CD14-positive monocyte (primary cell): ENCODE measurements around the gene AOX1. TPM values are rescaled to one million over a fixed set of nuclear protein-coding genes. Genes with fewer than 3 reads are reported as not detected.
"Not testable (repeated sequence)": the region's sequence is repeated elsewhere in the genome, so short reads cannot be mapped to it uniquely, and the experiment has no call there.

Experiments
- DNase-seq, 3 donors: peaks; one replicate each; pipeline ENCODE4 v3.0.0-alpha.2; 2011 to 2022
- H2AFZ ChIP-seq: 2 replicates; pipeline ENCODE4 v1.6.0; 2012; ENCODE audit warnings: mild to moderate bottlenecking, low read depth, low read length, inconsistent platforms; ENCODE audit not compliant: insufficient read depth, poor library complexity, severe bottlenecking
- H3K27ac ChIP-seq, 2 donors: 1 replicate in 1 of 2; 2 replicates in 1 of 2; pipeline ENCODE4 v1.5.1; 2012 to 2013; ENCODE audit warnings: low read length in 2 of 2, control low read depth in 1 of 2, inconsistent platforms in 1 of 2, low read depth in 1 of 2, mild to moderate bottlenecking in 1 of 2
- H3K27me3 ChIP-seq, 2 donors: one replicate each; pipeline versions ENCODE4 v1.6.0 to v1.6.1; 2011 to 2013; ENCODE audit warnings: low read length in 2 of 2; ENCODE audit not compliant: control insufficient read depth in 2 of 2, insufficient read depth in 2 of 2
- H3K36me3 ChIP-seq, 2 donors: replicated peaks in 1 of 2; 1 replicate in 1 of 2; 2 replicates in 1 of 2; pipeline versions ENCODE4 v1.5.1 to v1.6.1; 2012 to 2013; ENCODE audit warnings: low read length in 2 of 2, control low read depth in 1 of 2, inconsistent platforms in 1 of 2, mild to moderate bottlenecking in 1 of 2; ENCODE audit not compliant: insufficient read depth in 2 of 2, control insufficient read depth in 1 of 2
- H3K4me1 ChIP-seq, 2 donors: 1 replicate in 1 of 2; 2 replicates in 1 of 2; pipeline versions ENCODE4 v1.5.1 to v1.6.1; 2012 to 2013; ENCODE audit warnings: low read length in 2 of 2, control low read depth in 1 of 2, inconsistent platforms in 1 of 2, mild to moderate bottlenecking in 1 of 2, moderate library complexity in 1 of 2; ENCODE audit not compliant: insufficient read depth in 2 of 2, control insufficient read depth in 1 of 2
- H3K4me2 ChIP-seq: replicated peaks from 2 replicates; pipeline ENCODE3; 2012; ENCODE audit warnings: low read length, moderate library complexity, mild to moderate bottlenecking; ENCODE audit not compliant: poor library complexity, severe bottlenecking; ENCODE audit errors: extremely low read depth
- H3K4me3 ChIP-seq, 3 experiments: fragments of 200-600 bp in 1 of 3; sonication (generic) in 1 of 3; replicated peaks in 1 of 3; 1 replicate in 2 of 3; 2 replicates in 1 of 3; pipeline ENCODE4 v1.5.1; 2011 to 2013; ENCODE audit warnings: low read length in 3 of 3, mild to moderate bottlenecking in 3 of 3, control low read depth in 2 of 3, low read depth in 2 of 3, inconsistent platforms in 1 of 3, moderate library complexity in 1 of 3
- H3K79me2 ChIP-seq: 2 replicates; pipeline ENCODE4 v1.6.0; 2012; ENCODE audit warnings: mild to moderate bottlenecking, control low read depth, inconsistent platforms, low read length, moderate library complexity; ENCODE audit not compliant: insufficient read depth
- H3K9ac ChIP-seq: 2 replicates; pipeline ENCODE4 v1.6.0; 2017; ENCODE audit warnings: low read length, mild to moderate bottlenecking; ENCODE audit not compliant: insufficient read depth, poor library complexity, severe bottlenecking
- H3K9me3 ChIP-seq, 2 donors: replicated peaks in 1 of 2; 1 replicate in 1 of 2; 2 replicates in 1 of 2; pipeline versions ENCODE4 v1.5.1 to v1.6.1; 2012 to 2013; ENCODE audit warnings: low read length in 2 of 2, control low read depth in 1 of 2; ENCODE audit not compliant: control insufficient read depth in 1 of 2, insufficient read depth in 1 of 2
- H4K20me1 ChIP-seq: 2 replicates; pipeline ENCODE4 v1.6.0; 2012; ENCODE audit warnings: mild to moderate bottlenecking, low read length, control low read depth, moderate library complexity; ENCODE audit not compliant: insufficient read depth
- H3K27ac Mint-ChIP-seq, 7 donors: one replicate each; pipeline ENCODE4 v1.8.0; 2020; ENCODE audit warnings: mild to moderate bottlenecking in 7 of 7, mixed read lengths in 7 of 7, moderate library complexity in 6 of 7, inconsistent platforms in 2 of 7
- H3K27me3 Mint-ChIP-seq, 3 donors: one replicate each; pipeline ENCODE4 v1.8.0; 2021 to 2022; ENCODE audit warnings: low read depth in 3 of 3, mild to moderate bottlenecking in 3 of 3, mixed read lengths in 3 of 3, moderate library complexity in 3 of 3, inconsistent platforms in 1 of 3
- H3K36me3 Mint-ChIP-seq, 2 donors: one replicate each; pipeline ENCODE4 v1.8.0; 2020; ENCODE audit warnings: mixed read lengths in 2 of 2, inconsistent platforms in 1 of 2, mild to moderate bottlenecking in 1 of 2
- H3K4me1 Mint-ChIP-seq: one replicate; pipeline ENCODE4 v1.8.0; 2020; ENCODE audit warnings: mild to moderate bottlenecking, mixed read lengths
- H3K4me3 Mint-ChIP-seq, 2 donors: one replicate each; pipeline ENCODE4 v1.8.0; 2020; ENCODE audit warnings: mild to moderate bottlenecking in 2 of 2, mixed read lengths in 2 of 2, moderate library complexity in 1 of 2
- H3K9me3 Mint-ChIP-seq, 7 donors: one replicate each; pipeline ENCODE4 v1.8.0; 2020 to 2022; ENCODE audit warnings: mixed read lengths in 7 of 7, mild to moderate bottlenecking in 6 of 7, moderate library complexity in 6 of 7, inconsistent platforms in 2 of 7
- CTCF ChIP-seq: fragments of 200-600 bp; IDR thresholded peaks from one replicate; pipeline ENCODE4 v1.8.0; 2022; ENCODE audit warnings: antibody characterized with exemption, mild to moderate bottlenecking
- WGBS: methylation state at CpG from one replicate; pipeline ENCODE4 v1.1.5; 2013; ENCODE audit warnings: missing lambda C conversion rate; ENCODE audit not compliant: insufficient coverage; 5-methylcytosine and 5-hydroxymethylcytosine counted together
- intact Hi-C, 2 donors: fragments of 100-400 bp; cut with micrococcal nuclease; formaldehyde crosslinking; loops; one replicate each; pipeline versions ENCODE4 v1.15.0 to v1.15.1; 2023
- polyA plus RNA-seq, 3 donors: library from polyadenylated mRNA; depleted of rRNA in 1 of 3; unstranded in 2 of 3; stranded (reverse) in 1 of 3; fragments of 300-500 nt in 2 of 3; fragments of >200 nt in 1 of 3; fragmentation: Illumina TruSeq in 2 of 3; gene quantifications; 1 replicate in 2 of 3; 2 replicates in 1 of 3; pipeline ENCODE4 v1.2.3, GENCODE V29; 2012 to 2021

AOX1 gene
- polyA plus RNA-seq, 3 donors: 0.16 TPM; not detected in 2

- H2AFZ ChIP-seq: no peak overlapping the region
- H3K9me3 ChIP-seq: no peaks in the 10 kb centered on the region
- H3K4me1 ChIP-seq: peaks cover 7 to 12% of the 10 kb centered on the region in 2 donors
- H3K27me3 Mint-ChIP-seq: peaks cover 0 to 3% (median 0%) of the 10 kb centered on the region in 3 donors
- H3K79me2 ChIP-seq: no peaks in the 10 kb centered on the region
- no peak overlapping the region for H3K27ac ChIP-seq
- WGBS: 0% methylated on average over 1 of the region's 3 CpGs
- no peak overlapping the region for H3K27ac Mint-ChIP-seq
- intact Hi-C loops: no loop called here
- H4K20me1 ChIP-seq: no peaks in the 10 kb centered on the region
- peaks cover 0 to 2% of the 10 kb centered on the region in 2 donors for H3K36me3 Mint-ChIP-seq
- H3K27me3 ChIP-seq: no peaks in the 10 kb centered on the region
- no peak overlapping the region for H3K4me3 ChIP-seq
- no peak overlapping the region for H3K4me2 ChIP-seq
- peaks cover 14% of the 10 kb centered on the region for H3K4me1 Mint-ChIP-seq
- peaks cover 0 to 2% (median 2%) of the 10 kb centered on the region in 7 donors for H3K9me3 Mint-ChIP-seq
- H3K36me3 ChIP-seq: no peaks in the 10 kb centered on the region
- no peak for TF ChIP-seq CTCF
- DNase-seq: no peak
- no peak overlapping the region for H3K4me3 Mint-ChIP-seq
- no peak overlapping the region for H3K9ac ChIP-seq
Measured at GRCh38 chr2:200608341-200609027, 22.7 kb downstream of the AOX1 start.

GRCh38 chr2:200609028-200609614, 23.3 kb downstream of the AOX1 start:
- Histone ChIP-seq H4K20me1 (no peaks in the 10 kb centered on the region), H3K27ac (no peak overlapping the region), H3K4me1 (peaks cover 7 to 11% of the 10 kb centered on the region in 2 donors), H3K9me3 (no peaks in the 10 kb centered on the region), H3K27me3 (no peaks in the 10 kb centered on the region), H3K4me3 (no peak overlapping the region), H3K36me3 (no peaks in the 10 kb centered on the region), H3K4me2 (no peak overlapping the region), H3K79me2 (no peaks in the 10 kb centered on the region), H3K9ac (no peak overlapping the region), H2AFZ (no peak overlapping the region)
- no peak overlapping the region for H3K4me3 Mint-ChIP-seq
- H3K4me1 Mint-ChIP-seq: peaks cover 12% of the 10 kb centered on the region
- peaks cover 0 to 2% of the 10 kb centered on the region in 2 donors for H3K36me3 Mint-ChIP-seq
- intact Hi-C loops: no loop called here
- H3K9me3 Mint-ChIP-seq: peaks cover 0 to 2% (median 2%) of the 10 kb centered on the region in 7 donors
- no peak overlapping the region for H3K27ac Mint-ChIP-seq
- TF ChIP-seq CTCF: no peak
- H3K27me3 Mint-ChIP-seq: peaks cover 0 to 3% (median 0%) of the 10 kb centered on the region in 3 donors
- DNase-seq: no peak

GRCh38 chr2:200610217-200610616, 24.4 kb downstream of the AOX1 start:
- H3K27ac ChIP-seq, H3K9ac ChIP-seq, H4K20me1 ChIP-seq, H3K4me1 ChIP-seq, H3K27me3 ChIP-seq, H3K36me3 ChIP-seq, H3K4me3 Mint-ChIP-seq, H3K27me3 Mint-ChIP-seq, H2AFZ ChIP-seq, H3K27ac Mint-ChIP-seq, H3K9me3 Mint-ChIP-seq, H3K4me2 ChIP-seq, DNase-seq, H3K79me2 ChIP-seq, H3K4me3 ChIP-seq, H3K36me3 Mint-ChIP-seq, H3K9me3 ChIP-seq, H3K4me1 Mint-ChIP-seq: not testable (repeated sequence)
- WGBS: 100% methylated on average over 3 of the region's 3 CpGs
- intact Hi-C loops: loop anchor here in 1 of 2 donors (10.0 kb wide), 1 partner anchor 205 kb away; the partner anchor contains the start of gene BZW1
